WTC11 (cell line): ENCODE measurements around the gene KLHL25.

Experiments
- CTCF ChIP-seq: fragments of 200-600 bp; IDR thresholded peaks from 2 replicates; pipeline ENCODE4 v1.8.0; 2022; ENCODE audit warnings: antibody characterized with exemption
- FOXK1 ChIP-seq: sonication (generic); formaldehyde crosslinking; IDR thresholded peaks from 2 replicates; pipeline ENCODE4 v1.8.0; 2022; ENCODE audit warnings: mild to moderate bottlenecking, moderate library complexity, missing genetic modification reagents
- FOXP1 ChIP-seq: sonication (generic); formaldehyde crosslinking; IDR thresholded peaks from 2 replicates; pipeline ENCODE4 v1.8.0; 2022; ENCODE audit warnings: missing genetic modification reagents, mild to moderate bottlenecking, moderate library complexity, borderline replicate concordance
- JUN ChIP-seq: sonication (generic); formaldehyde crosslinking; IDR thresholded peaks from 2 replicates; pipeline ENCODE4 v1.8.0; 2023; ENCODE audit warnings: mild to moderate bottlenecking, missing genetic modification reagents
- NR1H2 ChIP-seq: sonication (generic); formaldehyde crosslinking; IDR thresholded peaks from 2 replicates; pipeline ENCODE4 v1.9.0; 2021; ENCODE audit warnings: mild to moderate bottlenecking, moderate library complexity, missing genetic modification reagents
- NR3C1 ChIP-seq: sonication (generic); formaldehyde crosslinking; conservative IDR thresholded peaks from 2 replicates; pipeline ENCODE4 v1.8.1; 2023; ENCODE audit warnings: low read depth, mild to moderate bottlenecking, missing genetic modification reagents
- PRDM15 ChIP-seq: sonication (generic); formaldehyde crosslinking; IDR thresholded peaks from 2 replicates; pipeline ENCODE4 v1.8.0; 2022; ENCODE audit warnings: missing genetic modification reagents
- TCF7 ChIP-seq: sonication (generic); formaldehyde crosslinking; IDR thresholded peaks from 2 replicates; pipeline ENCODE4 v1.8.0; 2022; ENCODE audit warnings: mild to moderate bottlenecking, low read depth, missing genetic modification reagents, moderate library complexity
- TEAD1 ChIP-seq: sonication (generic); formaldehyde crosslinking; IDR thresholded peaks from 2 replicates; pipeline ENCODE4 v1.8.0; 2022; ENCODE audit warnings: mild to moderate bottlenecking, missing genetic modification reagents
- USF2 ChIP-seq: sonication (generic); formaldehyde crosslinking; IDR thresholded peaks from 2 replicates; pipeline ENCODE4 v1.8.1; 2023; ENCODE audit warnings: mild to moderate bottlenecking, missing genetic modification reagents, moderate library complexity
- ZNF232 ChIP-seq: sonication (generic); formaldehyde crosslinking; IDR thresholded peaks from 2 replicates; pipeline ENCODE4 v1.8.0; 2022; ENCODE audit warnings: mild to moderate bottlenecking, missing genetic modification reagents

DNA sequence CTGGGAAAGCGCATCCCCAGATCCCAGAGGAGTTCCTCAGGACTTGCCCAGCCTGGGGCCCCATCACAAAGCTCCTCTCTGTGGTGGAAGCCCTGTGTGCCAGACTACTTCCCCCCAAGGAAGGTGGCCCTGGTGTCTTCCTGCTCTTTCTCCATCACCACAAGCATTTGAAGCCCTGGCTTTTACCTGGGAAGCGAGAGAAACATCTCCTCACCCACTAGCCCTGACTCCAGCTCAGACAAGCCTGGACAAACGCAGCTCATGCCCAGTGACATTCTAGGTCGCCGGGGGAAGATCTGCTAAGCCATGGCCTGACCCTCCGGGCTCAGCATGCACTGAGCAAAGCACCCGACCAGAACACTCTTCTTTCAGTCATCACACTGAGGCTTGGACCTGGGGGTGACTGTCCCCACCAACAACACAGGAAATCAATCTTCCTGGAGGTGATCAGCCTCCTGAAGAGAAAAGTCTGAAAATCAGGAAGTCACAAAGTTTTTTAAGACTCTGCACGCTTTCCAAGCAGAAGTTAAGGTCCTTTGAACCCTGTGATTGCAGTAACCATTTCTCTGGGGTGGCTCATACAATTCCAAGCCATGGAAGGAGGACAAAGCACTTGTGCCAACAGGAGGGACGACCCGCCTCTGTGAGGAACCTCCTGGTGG lies 40.8 kb downstream of the KLHL25 start:
- no peak for TF ChIP-seq ZNF232 (CRISPR knock-in tag)
- TF ChIP-seq CTCF = no peak
- TF ChIP-seq PRDM15 (CRISPR knock-in tag) = no peak
- TF ChIP-seq NR1H2 (CRISPR knock-in tag) = no peak
- TF ChIP-seq FOXP1 = no peak
- no peak for TF ChIP-seq NR3C1 (CRISPR knock-in tag)
- no peak for TF ChIP-seq JUN (CRISPR knock-in tag)
- TF ChIP-seq FOXK1 (CRISPR knock-in tag) = no peak
- no peak for TF ChIP-seq USF2 (CRISPR knock-in tag)
- TF ChIP-seq TEAD1 (CRISPR knock-in tag) = no peak
- no peak for TF ChIP-seq TCF7 (CRISPR knock-in tag)
